Neutrophil (primary cell): ENCODE results near the gene IRF2BP2.
"Not testable (repeated sequence)": the region's sequence is repeated elsewhere in the genome, so short reads cannot be mapped to it uniquely, and the experiment has no call there.

Source experiments
- H3K27ac ChIP-seq: fragments of 200-600 bp; sonication (generic); 2 replicates; pipeline ENCODE4 v1.5.1; 2016; ENCODE audit warnings: mild to moderate bottlenecking, moderate library complexity
- H3K27me3 ChIP-seq: fragments of 200-600 bp; sonication (generic); 2 replicates; pipeline ENCODE4 v1.6.0; 2016; ENCODE audit warnings: mild to moderate bottlenecking
- H3K36me3 ChIP-seq: fragments of 200-600 bp; sonication (generic); 2 replicates; pipeline ENCODE4 v1.5.1; 2017
- H3K4me1 ChIP-seq, 2 experiments: fragments of 200-600 bp in 1 of 2; sonication (generic) in 1 of 2; 1 replicate in 1 of 2; 2 replicates in 1 of 2; pipeline versions ENCODE4 v1.5.1 to v1.6.1; 2013 to 2016; ENCODE audit warnings: low read depth in 1 of 2, low read length in 1 of 2, mild to moderate bottlenecking in 1 of 2, moderate library complexity in 1 of 2; ENCODE audit not compliant: control insufficient read depth in 1 of 2, insufficient read depth in 1 of 2
- H3K4me3 ChIP-seq, 2 experiments: fragments of 200-600 bp in 1 of 2; sonication (generic) in 1 of 2; 1 replicate in 1 of 2; 2 replicates in 1 of 2; pipeline ENCODE4 v1.5.1; 2013 to 2016; ENCODE audit warnings: low read depth in 1 of 2, low read length in 1 of 2, mild to moderate bottlenecking in 1 of 2, moderate library complexity in 1 of 2
- H3K9me3 ChIP-seq: fragments of 200-600 bp; sonication (generic); 2 replicates; pipeline ENCODE4 v1.5.1; 2016
- TF ChIP-seq, protein P1 (sequence below): fragments of 200-600 bp; sonication (generic); IDR thresholded peaks from 2 replicates; pipeline ENCODE4 v1.5.1; 2016; ENCODE audit warnings: antibody characterized with exemption

IRF2BP2 gene

DNA sequence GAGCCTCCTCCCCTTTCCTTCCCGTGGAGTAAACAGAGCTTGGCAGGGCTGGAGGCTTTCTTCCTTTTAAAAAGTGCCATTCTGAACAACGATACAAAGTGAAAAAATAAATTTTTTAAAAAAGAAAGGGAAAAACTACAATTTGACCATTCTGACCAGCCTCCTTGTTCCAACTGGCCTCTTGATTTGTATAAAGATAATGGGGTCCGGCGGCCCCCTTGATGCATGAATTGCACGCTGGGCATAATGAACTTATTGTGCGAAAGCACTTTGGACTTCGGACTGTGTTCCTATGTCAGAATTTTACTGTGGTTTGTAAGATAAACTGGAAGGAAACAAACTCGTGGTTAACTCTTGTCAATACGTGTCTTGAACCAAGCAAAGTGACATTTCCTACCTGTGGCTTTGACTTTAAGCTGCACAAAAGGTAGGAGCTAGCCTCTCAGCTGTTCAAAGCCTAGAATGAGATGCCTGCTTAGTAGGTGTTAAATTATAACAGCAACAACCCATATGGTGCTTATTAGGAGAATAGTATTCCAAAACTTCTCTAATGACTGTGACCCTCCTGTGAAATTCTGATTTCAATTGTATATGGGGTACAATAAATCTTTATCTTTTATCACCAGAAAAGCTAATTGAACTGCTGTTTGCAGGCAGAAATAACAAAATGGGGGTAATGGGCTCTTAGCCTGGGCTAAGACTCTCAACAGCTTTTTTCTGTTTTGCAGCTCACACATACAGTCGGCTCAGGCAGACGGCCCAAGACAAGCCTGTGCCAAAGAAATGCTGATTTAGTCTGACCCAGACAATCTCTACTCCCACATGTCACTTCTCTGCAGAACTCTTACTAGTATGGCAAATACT, 9.3 kb downstream of the IRF2BP2 start:
- H3K27ac ChIP-seq = peak overlapping the region; percentile 99
- no peaks in the 10 kb centered on the region for H3K27me3 ChIP-seq
- H3K4me1 ChIP-seq = peaks cover 75 to 76% of the 10 kb centered on the region in 2 experiments
- TF ChIP-seq, protein P1, sequence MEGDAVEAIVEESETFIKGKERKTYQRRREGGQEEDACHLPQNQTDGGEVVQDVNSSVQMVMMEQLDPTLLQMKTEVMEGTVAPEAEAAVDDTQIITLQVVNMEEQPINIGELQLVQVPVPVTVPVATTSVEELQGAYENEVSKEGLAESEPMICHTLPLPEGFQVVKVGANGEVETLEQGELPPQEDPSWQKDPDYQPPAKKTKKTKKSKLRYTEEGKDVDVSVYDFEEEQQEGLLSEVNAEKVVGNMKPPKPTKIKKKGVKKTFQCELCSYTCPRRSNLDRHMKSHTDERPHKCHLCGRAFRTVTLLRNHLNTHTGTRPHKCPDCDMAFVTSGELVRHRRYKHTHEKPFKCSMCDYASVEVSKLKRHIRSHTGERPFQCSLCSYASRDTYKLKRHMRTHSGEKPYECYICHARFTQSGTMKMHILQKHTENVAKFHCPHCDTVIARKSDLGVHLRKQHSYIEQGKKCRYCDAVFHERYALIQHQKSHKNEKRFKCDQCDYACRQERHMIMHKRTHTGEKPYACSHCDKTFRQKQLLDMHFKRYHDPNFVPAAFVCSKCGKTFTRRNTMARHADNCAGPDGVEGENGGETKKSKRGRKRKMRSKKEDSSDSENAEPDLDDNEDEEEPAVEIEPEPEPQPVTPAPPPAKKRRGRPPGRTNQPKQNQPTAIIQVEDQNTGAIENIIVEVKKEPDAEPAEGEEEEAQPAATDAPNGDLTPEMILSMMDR = no peak
- peak overlapping the region; percentile 74 to 82 for H3K4me3 ChIP-seq
- peaks cover 5% of the 10 kb centered on the region for H3K36me3 ChIP-seq
- no peaks in the 10 kb centered on the region for H3K9me3 ChIP-seq

DNA sequence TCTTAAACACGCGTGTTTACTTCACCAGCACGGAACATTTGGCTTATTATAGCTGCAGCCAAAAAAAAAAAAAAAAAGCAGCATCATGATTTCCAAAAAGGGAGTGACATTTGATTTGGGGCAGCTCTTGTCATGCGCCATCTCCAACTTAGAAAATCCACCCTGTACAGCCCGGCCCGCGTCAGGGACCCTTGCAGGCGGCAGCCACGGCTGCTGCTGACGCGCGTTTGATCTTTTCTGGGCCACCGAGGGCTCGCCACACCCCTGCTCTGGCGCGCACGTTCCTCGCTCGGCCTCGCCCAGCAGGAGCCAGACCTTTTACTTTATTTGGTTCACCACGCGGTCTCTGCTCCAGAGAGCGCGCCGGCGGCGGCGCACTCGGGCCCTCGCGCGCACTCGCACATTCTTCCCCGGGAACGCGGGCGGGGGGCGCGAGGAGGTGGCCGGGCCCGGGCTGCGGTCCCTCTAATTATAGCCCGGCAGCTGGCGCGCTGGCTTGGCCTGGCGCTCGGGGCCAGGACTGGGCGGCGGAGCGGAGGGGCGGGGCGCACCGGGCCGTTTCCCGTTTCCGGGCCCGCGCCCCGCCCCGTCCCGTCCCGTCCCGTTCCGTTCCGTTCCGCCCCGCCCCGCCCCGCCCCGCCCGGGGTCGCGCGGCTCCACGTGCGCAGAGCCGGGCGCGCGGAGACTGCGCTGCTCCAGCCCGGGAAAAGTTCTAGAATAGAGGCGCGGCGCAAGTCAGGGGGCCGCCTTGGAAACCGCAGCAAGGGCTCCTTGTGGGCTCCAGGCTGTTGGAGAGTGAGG, 10.2 kb downstream of the IRF2BP2 start:
- Histone ChIP-seq H3K36me3 (peaks cover 3% of the 10 kb centered on the region), H3K4me3 (peak overlapping the region; percentile 74 to 82), H3K9me3 (no peaks in the 10 kb centered on the region), H3K27ac (peak overlapping the region; percentile 99), H3K4me1 (peaks cover 66 to 67% of the 10 kb centered on the region in 2 experiments), H3K27me3 (no peaks in the 10 kb centered on the region)
- TF ChIP-seq, protein P1 = peak; percentile 7

DNA sequence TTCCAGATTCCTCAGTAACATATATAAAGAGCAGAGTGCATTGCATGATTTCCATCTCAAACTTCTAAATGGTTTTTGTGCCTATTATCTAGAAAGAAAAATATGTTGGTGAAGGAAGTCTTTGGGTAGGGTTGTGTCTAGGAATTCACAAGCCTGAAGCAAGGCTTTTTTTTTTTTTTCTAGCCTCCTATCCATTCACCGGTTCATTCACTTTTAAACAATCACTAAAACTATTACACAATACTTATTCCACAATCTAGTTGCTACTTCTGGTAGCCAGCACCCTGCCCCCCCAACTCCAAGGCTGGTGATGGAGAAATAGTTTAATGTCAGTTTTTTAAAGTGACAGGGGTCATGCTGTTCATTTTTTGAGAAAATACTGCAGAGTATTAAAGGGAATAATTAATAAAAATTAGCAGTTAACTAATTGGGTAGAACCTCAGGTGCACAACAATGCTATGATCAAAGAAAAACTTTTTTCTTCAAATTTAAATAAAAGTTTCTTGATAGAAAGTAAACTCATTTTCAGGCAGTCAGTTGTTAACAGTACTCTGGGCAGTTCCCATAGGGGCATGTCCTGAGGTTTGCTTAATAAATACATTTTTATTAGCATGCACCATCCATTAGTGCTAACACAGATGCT, 10.9 kb downstream of the IRF2BP2 start:
- Histone ChIP-seq H3K27ac (peak overlapping the region; percentile 99), H3K4me1 (peaks cover 59 to 60% of the 10 kb centered on the region in 2 experiments), H3K9me3 (no peaks in the 10 kb centered on the region), H3K27me3 (no peaks in the 10 kb centered on the region), H3K36me3 (no peaks in the 10 kb centered on the region), H3K4me3 (peak overlapping the region; percentile 74 to 82)
- TF ChIP-seq, protein P1 = no peak

DNA sequence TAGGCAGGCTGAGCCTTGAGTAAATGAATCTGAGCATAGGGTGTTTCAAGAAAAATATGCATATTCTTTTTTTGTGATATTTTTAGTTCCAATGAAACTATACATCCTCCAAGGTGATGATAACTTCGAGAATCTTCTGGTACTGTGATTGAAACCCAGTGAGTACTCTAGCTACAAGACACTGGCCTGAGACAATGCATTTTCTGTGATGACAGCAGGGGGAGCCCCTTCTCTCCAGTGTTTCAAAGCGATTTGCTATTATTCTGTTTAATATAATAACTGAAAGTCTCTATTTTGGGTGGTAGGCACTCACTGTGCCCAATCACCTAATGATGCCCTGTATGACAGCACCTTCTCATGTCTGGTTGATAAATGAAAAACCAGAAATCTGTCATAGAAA, 12.1 kb downstream of the IRF2BP2 start:
- Histone ChIP-seq H3K4me3 (no peak overlapping the region), H3K27ac (no peak overlapping the region), H3K4me1 (peaks cover 47 to 48% of the 10 kb centered on the region in 2 experiments), H3K27me3 (no peaks in the 10 kb centered on the region), H3K36me3 (no peaks in the 10 kb centered on the region), H3K9me3 (no peaks in the 10 kb centered on the region)
- TF ChIP-seq, protein P1 = peak; percentile 63

DNA sequence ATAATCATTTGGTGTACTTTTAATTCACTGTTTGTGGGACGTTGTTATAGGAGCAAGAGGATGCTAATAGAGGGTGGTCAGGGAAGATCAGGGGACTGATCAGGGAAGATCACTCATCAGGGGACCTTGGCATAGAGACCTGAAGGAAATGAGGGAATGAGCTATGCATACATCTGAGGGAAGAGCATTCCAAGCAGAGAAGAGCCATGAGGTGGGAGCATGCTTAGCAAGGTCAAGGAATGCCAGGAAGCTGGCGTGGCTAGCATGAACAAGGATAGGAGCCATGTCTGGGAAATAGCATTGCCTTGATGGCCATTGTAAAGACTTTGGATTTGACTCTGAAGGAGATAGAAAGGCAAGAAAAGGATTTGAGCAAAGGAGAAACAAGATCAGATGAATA, 14.1 kb downstream of the IRF2BP2 start:
- Histone ChIP-seq H3K4me3 (no peak overlapping the region), H3K4me1 (peaks cover 27 to 28% of the 10 kb centered on the region in 2 experiments), H3K27ac (no peak overlapping the region), H3K36me3 (no peaks in the 10 kb centered on the region), H3K9me3 (no peaks in the 10 kb centered on the region), H3K27me3 (no peaks in the 10 kb centered on the region)
- TF ChIP-seq, protein P1 = no peak

DNA sequence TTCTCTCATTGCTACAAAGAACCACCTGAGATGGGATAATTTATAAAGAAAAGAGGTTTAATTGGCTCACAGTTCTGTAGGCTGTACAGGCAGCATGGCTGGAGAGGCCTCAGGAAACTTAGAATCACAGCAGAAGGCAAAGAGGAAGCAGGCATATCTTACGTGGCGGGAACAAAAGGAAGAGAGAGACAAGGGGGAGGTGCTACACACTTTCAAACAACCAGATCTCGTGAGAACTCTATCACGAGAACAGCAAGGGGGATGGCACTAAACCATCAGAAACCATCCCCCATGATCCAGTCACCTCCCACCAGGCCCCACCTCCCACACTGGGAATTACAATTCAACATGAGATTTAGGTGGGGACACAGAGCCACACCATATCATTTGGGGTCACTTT, 15.4 kb downstream of the IRF2BP2 start:
- H3K9me3 ChIP-seq, H3K27ac ChIP-seq, H3K27me3 ChIP-seq, H3K4me3 ChIP-seq, H3K36me3 ChIP-seq: not testable (repeated sequence)
- peaks cover 16 to 18% of the 10 kb centered on the region in 2 experiments for H3K4me1 ChIP-seq
